OCI-M2 (cell line): Measurements from ENCODE around the gene EID2.

Experiments
- DNase-seq: peaks from one replicate; lab custom pipeline; 2025; ENCODE audit not compliant: unreplicated experiment; lab: John Stamatoyannopoulos, UW

Gene EID2

DNA sequence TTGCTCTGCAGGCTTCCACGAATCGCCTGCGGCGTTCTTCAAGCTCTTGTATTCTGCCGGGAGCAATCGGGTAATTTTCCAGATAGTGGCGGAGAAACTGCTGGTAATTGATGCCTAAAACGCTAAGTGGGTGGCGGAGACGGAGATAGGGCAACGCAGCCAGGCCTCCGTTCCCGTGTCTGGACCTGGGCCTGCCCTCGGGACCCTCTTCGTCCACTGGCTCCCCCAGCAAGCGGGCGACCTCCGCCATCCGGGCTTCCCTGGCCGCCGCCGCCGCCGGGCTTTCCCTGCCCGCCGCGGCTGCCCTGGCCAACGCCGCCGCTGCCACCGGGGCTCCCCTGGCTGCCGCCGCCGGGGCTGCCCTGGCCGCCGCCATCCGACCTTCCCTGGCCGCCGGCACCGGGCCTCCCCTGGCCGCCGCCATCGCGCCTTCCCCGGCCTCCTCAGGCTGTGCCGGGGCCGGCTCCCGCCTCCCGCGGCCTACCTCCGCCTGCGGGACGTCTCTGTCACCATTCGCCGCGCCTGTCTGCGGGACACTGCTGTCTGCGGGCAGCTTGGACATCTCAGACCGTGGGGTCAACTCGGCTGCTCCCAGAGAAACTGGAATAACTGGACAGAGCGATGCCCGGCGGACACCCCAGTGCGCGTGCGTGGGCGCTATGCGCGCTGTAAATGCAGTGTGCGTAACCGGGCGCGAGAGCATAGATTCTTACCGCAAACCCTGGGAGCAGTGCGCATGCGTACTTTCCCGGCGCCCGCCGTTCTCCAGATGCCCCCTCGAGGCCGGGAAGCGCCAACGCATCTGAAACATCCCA, at the start of gene EID2:
Gene EID2, minus strand, starts transcription at position 644 of the 815 bp plus-strand sequence. Its CDS starts 82 bp downstream, at position 562.
- peak; percentile 95 for DNase-seq

DNA sequence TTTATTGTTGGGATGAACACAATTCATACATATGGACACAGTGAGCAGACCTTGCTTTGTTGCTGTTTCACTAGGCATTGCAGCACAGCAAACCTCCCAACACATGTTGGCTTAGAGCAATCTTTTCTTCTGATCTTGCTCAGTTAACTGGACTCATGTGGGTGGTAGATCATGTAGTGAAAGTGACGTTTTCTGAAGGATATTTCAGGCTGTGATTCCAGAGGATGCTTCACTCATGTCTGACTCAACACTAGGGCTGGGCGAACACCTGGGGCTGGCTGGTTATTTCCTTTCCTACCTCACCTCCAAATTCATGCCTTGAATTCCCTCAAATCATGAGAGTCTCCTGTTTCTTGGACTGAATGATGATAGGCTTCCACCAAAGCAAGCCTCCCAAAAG, 48.1 kb upstream of the EID2 start:
- DNase-seq, result no peak

DNA sequence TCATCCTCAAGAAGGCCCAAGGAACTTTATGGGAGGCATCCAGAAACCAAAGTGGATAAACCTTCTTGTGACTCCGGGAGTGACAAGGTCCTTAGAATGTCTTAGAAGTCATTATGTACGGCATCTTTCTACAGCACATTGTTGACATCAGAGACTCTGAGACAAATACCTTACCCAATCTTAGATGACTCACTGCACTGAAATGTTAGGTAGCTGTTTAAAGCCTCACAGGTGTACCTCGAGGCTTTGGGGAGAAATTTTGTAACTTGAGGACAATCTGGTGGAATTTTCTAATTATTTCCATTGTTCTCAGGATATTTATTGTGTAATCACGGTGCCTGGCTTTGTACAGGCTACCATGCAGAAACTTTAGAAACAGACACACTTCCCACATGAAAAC, 47.5 kb upstream of the EID2 start:
- DNase-seq, result no peak

DNA sequence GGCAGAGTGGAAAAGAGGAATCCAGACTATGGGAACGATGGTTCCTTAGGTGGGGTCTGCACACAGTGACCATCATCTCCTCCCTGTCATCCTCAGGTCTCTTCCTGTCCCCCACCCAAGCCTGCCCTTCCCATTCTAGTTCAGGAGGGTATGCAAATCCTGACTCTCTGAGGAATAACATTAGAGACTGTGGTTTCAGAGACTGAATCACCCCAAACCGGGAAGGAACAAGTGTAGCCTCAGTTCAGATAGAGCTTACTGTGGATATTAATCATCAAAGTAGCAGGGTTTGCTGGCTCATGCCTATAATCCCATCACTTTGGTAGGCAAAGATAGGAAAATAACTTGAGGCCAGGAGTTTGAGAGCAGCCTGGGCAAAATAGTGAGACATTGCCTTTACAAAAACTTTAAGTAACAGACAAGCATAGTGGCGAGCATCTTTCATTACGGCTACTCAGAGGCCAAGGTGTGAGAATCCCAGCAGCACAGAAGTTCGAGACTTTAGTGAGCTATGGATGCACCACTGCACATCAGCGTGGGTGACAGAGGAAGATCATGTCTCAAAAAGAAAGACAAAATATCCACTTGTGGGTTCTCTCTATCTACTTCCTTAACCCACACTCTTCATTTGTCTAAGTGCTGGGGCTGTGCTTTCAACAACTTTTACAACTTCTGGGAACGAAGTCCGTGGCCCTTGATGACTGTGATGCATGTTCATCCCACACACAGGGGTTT, 43.1 kb upstream of the EID2 start:
- no peak for DNase-seq

- DNase-seq, result no peak
Observed at GRCh38 chr19:39582442-39582841, 42.5 kb upstream of the EID2 start.

DNA sequence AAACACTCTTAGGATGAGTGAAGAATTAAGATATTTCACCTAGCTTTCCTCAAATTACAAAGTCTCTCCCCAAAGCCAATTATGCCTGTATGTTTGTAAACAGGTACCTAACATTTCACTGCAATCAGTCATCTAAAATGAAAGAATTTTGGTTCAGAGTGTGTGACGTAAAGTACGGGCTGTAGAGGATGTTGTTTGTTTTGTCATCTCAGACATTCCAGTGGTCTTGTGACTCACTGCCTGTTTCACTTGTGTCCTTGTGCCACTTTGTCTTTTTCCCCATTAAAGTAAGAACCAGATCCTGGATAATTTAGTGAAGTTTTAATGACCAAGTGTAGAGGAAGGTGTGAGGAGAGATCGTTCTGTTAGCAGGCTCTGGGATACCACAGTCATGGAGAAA, 28.6 kb upstream of the EID2 start:
- DNase-seq, result no peak

DNA sequence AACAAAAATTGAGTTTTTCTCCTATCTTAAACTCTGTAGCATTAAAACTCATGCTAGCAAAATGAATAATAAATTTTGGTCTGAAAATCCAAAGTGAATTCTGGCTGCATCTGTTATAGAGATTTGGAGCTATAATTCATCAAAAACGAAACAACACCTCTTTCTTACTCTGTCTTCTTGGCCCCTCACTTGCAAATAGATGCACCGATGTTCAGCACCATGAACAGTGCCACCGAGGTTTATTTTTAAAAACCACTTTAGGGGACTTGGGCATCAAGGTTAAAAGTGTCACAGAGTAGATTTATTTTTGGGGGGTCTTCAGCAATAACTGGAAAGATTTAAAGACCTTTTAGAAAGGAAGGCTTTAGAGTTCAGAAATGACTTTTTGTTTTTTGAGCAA, 26.1 kb upstream of the EID2 start:
- no peak for DNase-seq

DNA sequence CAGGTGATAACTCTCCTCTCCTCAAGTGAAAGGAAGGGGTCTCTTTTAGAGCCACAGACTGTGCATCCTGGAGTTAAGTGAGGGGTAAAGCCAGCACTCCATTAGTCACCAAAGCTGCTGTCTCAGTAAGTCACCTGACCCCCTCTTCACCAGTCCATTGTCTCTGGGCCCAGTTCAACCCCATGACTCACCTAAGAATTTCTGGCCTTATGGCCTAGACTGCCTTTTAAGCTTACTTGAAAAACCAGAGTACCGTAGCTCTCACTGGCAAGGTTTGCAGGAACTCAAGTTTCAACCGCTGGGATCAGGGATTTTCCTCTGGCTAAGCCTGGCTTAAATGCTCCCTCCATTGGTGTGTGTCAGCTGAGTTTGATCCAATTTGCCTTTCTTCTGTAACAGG, 23.4 kb upstream of the EID2 start:
- DNase-seq, result no peak

GRCh38 chr19:39558624-39559117, 18.7 kb upstream of the EID2 start:
- DNase-seq, result no peak

- no peak for DNase-seq
Observed at GRCh38 chr19:39557811-39558623, 18.1 kb upstream of the EID2 start.

GRCh38 chr19:39555883-39556282, 15.9 kb upstream of the EID2 start:
- DNase-seq, result no peak

- DNase-seq, result no peak
Observed at GRCh38 chr19:39554701-39555311, 14.8 kb upstream of the EID2 start.

DNA sequence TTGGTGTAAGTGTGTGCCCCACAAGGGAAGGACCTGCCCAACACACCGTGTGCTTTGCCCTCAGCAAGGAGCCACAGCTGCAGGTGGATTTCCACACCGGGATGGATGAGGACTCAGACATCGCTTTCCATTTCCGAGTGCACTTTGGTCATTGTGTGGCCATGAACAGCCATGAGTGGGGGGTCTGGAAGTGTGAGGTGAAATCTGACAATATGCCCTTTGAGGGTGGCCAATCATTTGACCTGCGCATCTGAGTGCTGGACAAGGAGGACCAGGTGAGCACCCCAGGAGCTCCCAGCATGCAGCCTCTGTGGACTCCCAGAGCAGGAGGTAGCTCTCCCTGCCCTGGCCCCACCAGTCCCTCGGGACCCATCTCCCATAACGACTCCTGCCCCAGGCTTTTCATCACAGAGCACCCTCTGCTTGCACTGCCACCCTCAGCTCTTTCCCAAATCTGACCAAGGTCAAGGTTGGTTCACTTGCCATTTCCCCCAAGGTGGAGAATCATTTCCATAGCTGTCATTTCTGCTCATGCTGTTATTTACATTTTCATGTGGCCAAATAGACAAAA, 13.2 kb upstream of the EID2 start:
- no peak for DNase-seq

- DNase-seq, result no peak
Observed at GRCh38 chr19:39550197-39550596, 10.2 kb upstream of the EID2 start.

GRCh38 chr19:39546599-39546998, 6.6 kb upstream of the EID2 start:
- no peak for DNase-seq

DNA sequence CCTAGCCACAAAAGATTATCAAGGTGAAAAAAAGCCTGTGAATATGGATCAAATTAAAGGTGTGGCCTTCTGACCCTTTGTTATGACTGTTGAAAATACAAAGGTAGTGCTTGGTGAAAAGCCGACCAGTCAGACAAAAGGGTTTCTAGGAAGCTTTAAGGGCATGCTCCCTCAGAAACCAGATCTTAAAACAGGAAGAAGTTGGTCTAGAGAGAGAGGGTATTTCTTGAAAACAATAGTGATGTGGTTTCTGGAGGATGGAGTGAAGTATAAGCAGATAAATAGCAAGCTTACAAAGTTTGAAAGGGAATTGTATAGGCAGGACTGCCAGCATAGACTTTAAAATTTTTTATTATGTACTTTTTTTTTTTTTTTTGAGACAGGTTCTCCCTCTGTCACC, 5.0 kb upstream of the EID2 start:
- no peak for DNase-seq

DNA sequence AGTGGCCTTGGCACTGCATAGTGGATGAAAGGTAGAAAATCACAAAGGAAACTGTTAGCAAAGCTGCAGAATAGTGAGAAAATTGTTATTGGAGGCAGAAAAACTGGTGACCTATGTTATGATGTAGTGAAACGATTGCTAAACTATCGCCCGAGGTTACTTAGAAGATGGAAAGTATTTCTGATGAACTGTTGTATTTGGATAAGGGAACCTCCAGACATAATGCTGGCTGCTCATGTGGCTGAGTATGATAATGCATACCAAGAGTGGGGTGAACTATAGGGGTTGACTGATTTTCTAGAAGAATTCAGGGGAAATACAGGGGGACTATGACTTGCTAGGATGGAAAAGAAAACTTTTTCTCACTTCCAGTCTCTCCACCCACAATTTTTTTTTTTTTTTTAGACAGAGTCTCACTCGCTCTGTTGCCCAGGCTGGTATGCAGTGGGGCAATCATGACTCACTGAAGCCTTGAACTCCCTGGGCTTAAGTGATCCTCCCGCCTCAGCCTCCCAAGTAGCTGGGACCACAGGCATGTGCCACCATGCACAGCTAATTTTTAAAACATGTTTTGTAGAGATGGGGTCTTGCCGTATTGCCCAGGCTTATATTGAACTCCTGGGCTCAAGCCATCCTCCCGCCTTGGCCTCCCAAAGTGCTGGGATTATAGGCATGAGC, 4.4 kb upstream of the EID2 start:
- no peak for DNase-seq

- DNase-seq, result no peak
Observed at GRCh38 chr19:39543477-39543857, 3.5 kb upstream of the EID2 start.

DNA sequence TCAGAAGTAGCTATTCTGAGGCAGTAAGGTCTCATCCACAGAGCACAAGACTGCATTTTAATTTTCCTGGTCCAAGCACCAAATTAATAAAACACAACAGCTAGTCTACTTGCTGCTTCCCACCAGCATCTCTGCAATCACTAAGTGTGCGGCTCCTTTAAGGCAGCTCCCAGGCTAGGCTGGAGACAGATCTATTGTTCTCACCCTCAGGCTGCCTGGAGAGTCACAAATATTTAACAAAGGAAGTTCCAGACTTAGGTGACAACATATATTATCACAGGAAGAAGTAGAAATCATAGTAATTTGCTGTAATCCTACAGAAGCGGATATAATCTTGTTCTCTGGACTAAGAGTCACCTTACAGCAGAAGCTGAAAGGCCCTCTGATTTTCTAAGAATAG, 2.2 kb upstream of the EID2 start:
- no peak for DNase-seq

DNA sequence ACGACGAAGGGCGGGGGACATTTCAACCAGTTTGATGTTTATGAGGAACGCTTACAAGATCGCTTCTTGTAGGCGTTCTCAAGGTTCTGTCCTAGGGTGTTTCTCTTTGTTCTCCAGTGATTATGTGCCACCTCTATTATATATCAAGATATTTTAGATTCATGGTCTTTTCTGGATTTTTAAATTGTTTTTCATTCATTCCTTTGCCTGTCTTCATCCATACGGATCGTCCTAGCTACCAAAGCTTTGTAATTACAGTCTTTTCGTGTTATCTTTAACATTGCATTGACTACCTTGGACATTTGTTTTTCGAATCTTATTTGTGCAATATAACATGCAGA, 342 bp upstream of the EID2 start:
- DNase-seq, result no peak
